HCT116 (cell line): ENCODE measurements around the gene SULT2B1. TPM values are rescaled to one million over a fixed set of nuclear protein-coding genes. Genes with fewer than 3 reads are reported as not detected.
A peak's percentile ranks its signal among the peaks of the same experiment; 100 is the strongest.

Experiments used
- ATF3 ChIP-seq: IDR thresholded peaks from 2 replicates; pipeline ENCODE4 v1.6.1; 2012
- CBX3 ChIP-seq: IDR thresholded peaks from 2 replicates; pipeline ENCODE4 v1.6.1; 2012; ENCODE audit warnings: low read depth
- CEBPB ChIP-seq: IDR thresholded peaks from 2 replicates; pipeline ENCODE4 v1.6.1; 2012; ENCODE audit warnings: low read depth
- EGR1 ChIP-seq: IDR thresholded peaks from 2 replicates; pipeline ENCODE4 v1.6.1; 2012; ENCODE audit warnings: low read depth
- ELF1 ChIP-seq: IDR thresholded peaks from 2 replicates; pipeline ENCODE4 v1.6.1; 2012; ENCODE audit warnings: low read depth, borderline replicate concordance
- FOSL1 ChIP-seq: IDR thresholded peaks from 2 replicates; pipeline ENCODE4 v1.6.1; 2012; ENCODE audit warnings: low read depth
- REST ChIP-seq: IDR thresholded peaks from 2 replicates; pipeline ENCODE4 v1.6.1; 2012; ENCODE audit warnings: low read depth
- SIN3A ChIP-seq: IDR thresholded peaks from 2 replicates; pipeline ENCODE4 v1.6.1; 2012; ENCODE audit warnings: low read depth
- SP1 ChIP-seq: IDR thresholded peaks from 2 replicates; pipeline ENCODE4 v1.6.1; 2012; ENCODE audit warnings: low read depth
- SRF ChIP-seq: IDR thresholded peaks from 2 replicates; pipeline ENCODE4 v1.6.1; 2012; ENCODE audit warnings: low read depth
- TCF7L2 ChIP-seq: IDR thresholded peaks from 2 replicates; pipeline ENCODE4 v1.7.0; 2011; ENCODE audit warnings: borderline replicate concordance, inconsistent platforms; ENCODE audit not compliant: insufficient read depth, insufficient read length; ENCODE audit errors: extremely low read depth
- ZFX ChIP-seq: fragments of 450-650 bp; IDR thresholded peaks from 2 replicates; pipeline ENCODE4 v1.6.1; 2017
- ZNF274 ChIP-seq: fragments of 200-500 bp; sonication (Bioruptor generic); IDR thresholded peaks from 2 replicates; pipeline ENCODE4 v1.6.1; 2014; ENCODE audit warnings: mild to moderate bottlenecking, low read depth, low read length, inconsistent platforms
- total RNA-seq: library from RNA; stranded (reverse); gene quantifications from one replicate; pipeline ENCODE4 v1.2.1, GENCODE V29; 2021; ENCODE audit not compliant: unreplicated experiment

Gene SULT2B1
- total RNA-seq, 1 experiment from 2014 or later: 4.8 TPM

- no peak for TF ChIP-seq ZNF274
- TF ChIP-seq FOSL1: no peak
- TF ChIP-seq ELF1: peak; percentile 97; the same call in 1 of the 2 replicates
- TF ChIP-seq ZFX: no peak
- no peak for TF ChIP-seq REST
- peak; percentile 97 for TF ChIP-seq SRF
- TF ChIP-seq ATF3: no peak
- TF ChIP-seq SIN3A: peak; percentile 69
- TF ChIP-seq CBX3: peak; percentile 95
- TF ChIP-seq EGR1: peak; percentile 42; the same call in 1 of the 2 replicates
- TF ChIP-seq CEBPB: no peak
- no peak for TF ChIP-seq TCF7L2
- TF ChIP-seq SP1: peak; percentile 83
- TF ChIP-seq, all 23 proteins: peak for 11
Observed at GRCh38 chr19:48618916-48619691, 67.1 kb downstream of the SULT2B1 start, which contains the start of the genes RPL18 and SPHK2 (continued).
